ENCODE data around the gene SERGEF.

SERGEF gene

GRCh38 chr11:18012906-18013781 lies at the start of gene SERGEF:
Gene SERGEF, minus strand, starts transcription at chr11:18013047. Its CDS starts 37 bp downstream, at chr11:18013010.
- DNase-seq: peak; percentile 31

GRCh38 chr11:18061351-18061750 lies 48.5 kb upstream of the SERGEF start:
- DNase-seq: no peak

GRCh38 chr11:18056561-18057181 lies 43.8 kb upstream of the SERGEF start:
- DNase-seq: no peak

GRCh38 chr11:18054511-18055103 lies 41.8 kb upstream of the SERGEF start:
- DNase-seq: no peak

- no peak for DNase-seq
These were observed 38.0 kb upstream of the SERGEF start for GRCh38 chr11:18050848-18051247.

GRCh38 chr11:18046116-18046777 lies 33.4 kb upstream of the SERGEF start, which contains the start of gene TPH1:
Gene TPH1, minus strand, starts transcription at chr11:18046269. Its CDS starts 5,507 bp downstream, at chr11:18040762.
- DNase-seq: no peak

- DNase-seq: no peak
These were observed 23.6 kb upstream of the SERGEF start for GRCh38 chr11:18036456-18036855.

- no peak for DNase-seq
These were observed 14.6 kb upstream of the SERGEF start for GRCh38 chr11:18027475-18027874.

GRCh38 chr11:18022419-18022818 lies 9.6 kb upstream of the SERGEF start:
- DNase-seq: no peak

- no peak for DNase-seq
These were observed 6.8 kb upstream of the SERGEF start for GRCh38 chr11:18019650-18020049.

GRCh38 chr11:18016789-18017188 lies 3.9 kb upstream of the SERGEF start:
- no peak for DNase-seq

GRCh38 chr11:18014876-18015275 lies 2.0 kb upstream of the SERGEF start:
- DNase-seq: no peak

- DNase-seq: no peak
These were observed 1.1 kb upstream of the SERGEF start for GRCh38 chr11:18013790-18014507.

GRCh38 chr11:18012122-18012905 lies 533 bp downstream of the SERGEF start:
- no peak for DNase-seq

GRCh38 chr11:18011633-18012032 lies 1.2 kb downstream of the SERGEF start:
- DNase-seq: no peak

GRCh38 chr11:18010977-18011586 lies 1.8 kb downstream of the SERGEF start:
- DNase-seq: no peak

- DNase-seq: no peak
These were observed 2.7 kb downstream of the SERGEF start for GRCh38 chr11:18010121-18010670.

- no peak for DNase-seq
These were observed 7.3 kb downstream of the SERGEF start for GRCh38 chr11:18005376-18006129.

- no peak for DNase-seq
These were observed 11.7 kb downstream of the SERGEF start for GRCh38 chr11:18001191-18001590.

GRCh38 chr11:18000760-18001159 lies 12.1 kb downstream of the SERGEF start:
- no peak for DNase-seq
